ENCODE measurements around the gene KSR2.
"Not testable (repeated sequence)": the region's sequence is repeated elsewhere in the genome, so short reads cannot be mapped to it uniquely, and the experiment has no call there.

The KSR2 gene

GRCh38 chr12:117863002-117863709 lies 105.6 kb downstream of the KSR2 start:
- DNase-seq (ENCODE audit: extremely low spot score, insufficient read length, low read depth) (no peak), FAIRE-seq (no peak)

DNA sequence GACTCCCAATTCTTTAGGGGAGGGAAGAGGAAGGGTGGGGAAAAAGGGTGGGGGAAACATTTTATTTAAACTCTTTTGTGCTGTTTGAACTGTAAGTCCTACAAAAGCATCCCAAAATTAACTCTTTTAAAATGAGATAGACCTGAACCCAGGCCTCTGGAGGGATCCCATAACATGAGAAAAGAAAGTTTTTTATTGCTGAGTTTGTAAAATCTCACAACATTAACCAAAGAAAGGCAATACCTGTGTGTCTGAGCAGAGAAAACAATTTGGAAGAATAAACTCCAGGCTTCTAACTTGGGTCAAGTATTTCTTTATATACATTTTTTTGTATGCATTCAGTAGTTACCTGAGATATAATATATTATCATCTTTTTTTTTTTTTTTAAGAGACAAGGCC lies 107.1 kb downstream of the KSR2 start:
- FAIRE-seq (no peak), DNase-seq (ENCODE audit: extremely low spot score, insufficient read length, low read depth) (no peak)

DNA sequence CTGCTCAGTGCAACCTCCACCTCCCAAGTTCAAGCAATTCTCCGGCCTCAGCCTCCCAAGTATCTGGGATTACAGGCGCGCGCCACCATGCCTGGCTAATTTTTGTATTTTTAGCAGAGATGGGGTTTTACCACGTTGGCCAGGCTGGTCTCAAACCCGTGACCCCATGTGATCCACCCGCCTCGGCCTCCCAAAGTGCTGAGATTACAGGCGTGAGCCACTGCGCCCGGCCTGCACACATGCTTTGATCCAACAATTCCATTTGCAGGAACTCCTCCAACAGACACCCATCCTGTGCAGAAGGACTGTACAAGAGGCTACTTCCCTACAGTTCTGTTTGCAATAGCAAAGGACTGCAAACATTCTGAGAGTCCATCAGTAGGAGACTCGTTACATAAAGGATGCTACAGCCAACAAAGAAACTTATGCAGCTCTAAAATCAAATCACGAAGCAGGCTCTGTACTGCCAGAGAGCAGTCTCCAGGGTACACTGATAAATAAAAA lies 108.0 kb downstream of the KSR2 start:
- FAIRE-seq; DNase-seq (ENCODE audit: extremely low spot score, insufficient read length, low read depth): not testable (repeated sequence)

DNA sequence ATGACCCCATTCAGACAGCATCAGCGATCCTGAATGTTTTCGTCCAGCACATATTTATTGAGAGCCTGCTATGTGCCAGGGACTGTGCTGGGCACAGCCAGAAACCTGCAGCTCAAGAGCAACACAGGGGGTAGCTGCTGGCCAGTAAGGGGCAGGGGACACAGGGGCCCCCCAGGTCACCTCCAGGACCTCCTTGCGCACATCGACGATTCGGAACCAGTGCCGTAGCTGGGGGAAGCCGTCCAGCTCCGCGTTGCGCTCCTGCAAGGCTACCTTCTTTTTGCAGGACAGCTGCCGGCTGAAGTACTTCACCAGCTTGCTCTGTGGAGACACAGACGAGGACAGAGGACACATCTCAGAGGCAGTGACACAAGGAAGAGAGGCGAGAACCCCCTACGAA lies 108.7 kb downstream of the KSR2 start:
- FAIRE-seq (no peak), DNase-seq (ENCODE audit: extremely low spot score, insufficient read length, low read depth) (no peak)

GRCh38 chr12:117857632-117858612 lies 110.9 kb downstream of the KSR2 start:
- peak; percentile 73 for FAIRE-seq
- DNase-seq (ENCODE audit: extremely low spot score, insufficient read length, low read depth) = no peak

GRCh38 chr12:117857139-117857538 lies 111.7 kb downstream of the KSR2 start:
- DNase-seq (ENCODE audit: extremely low spot score, insufficient read length, low read depth); FAIRE-seq: not testable (repeated sequence)

- no peak for DNase-seq (ENCODE audit: extremely low spot score, insufficient read length, low read depth)
- no peak for FAIRE-seq
These were observed 113.6 kb downstream of the KSR2 start for GRCh38 chr12:117855165-117855564.

DNA sequence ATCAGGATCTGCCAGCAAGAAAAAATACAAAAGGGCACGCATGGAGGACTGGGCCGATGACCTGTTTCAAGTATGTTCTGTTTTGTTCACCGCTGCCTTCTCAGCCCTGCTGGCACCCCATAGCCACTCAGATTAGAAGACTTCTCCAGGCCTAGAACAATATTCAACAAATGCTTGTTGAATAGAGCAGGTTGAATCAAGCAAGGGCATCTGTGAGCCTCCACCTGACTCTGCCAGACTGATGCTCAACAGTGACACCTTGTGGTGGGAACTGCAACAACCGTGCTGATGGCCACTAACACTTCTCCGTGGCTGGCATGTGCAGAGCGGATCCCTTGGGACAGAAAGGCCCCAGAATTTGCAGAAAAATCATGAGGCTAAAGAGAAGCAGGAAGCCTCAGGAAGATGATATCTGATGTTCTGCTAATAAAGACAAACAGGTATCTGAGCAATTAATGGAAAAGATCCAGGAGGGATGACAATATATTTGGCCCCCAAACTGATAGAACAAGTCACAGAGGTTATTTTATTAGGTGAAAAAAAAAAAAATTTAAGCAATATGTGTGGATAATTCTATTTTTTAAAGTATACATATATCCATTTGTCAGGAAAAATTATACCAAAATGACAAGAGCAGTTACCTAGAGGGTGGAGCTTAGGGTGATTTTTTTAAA lies 114.3 kb downstream of the KSR2 start:
- DNase-seq (ENCODE audit: extremely low spot score, insufficient read length, low read depth) (no peak), FAIRE-seq (peak; percentile 65)

DNA sequence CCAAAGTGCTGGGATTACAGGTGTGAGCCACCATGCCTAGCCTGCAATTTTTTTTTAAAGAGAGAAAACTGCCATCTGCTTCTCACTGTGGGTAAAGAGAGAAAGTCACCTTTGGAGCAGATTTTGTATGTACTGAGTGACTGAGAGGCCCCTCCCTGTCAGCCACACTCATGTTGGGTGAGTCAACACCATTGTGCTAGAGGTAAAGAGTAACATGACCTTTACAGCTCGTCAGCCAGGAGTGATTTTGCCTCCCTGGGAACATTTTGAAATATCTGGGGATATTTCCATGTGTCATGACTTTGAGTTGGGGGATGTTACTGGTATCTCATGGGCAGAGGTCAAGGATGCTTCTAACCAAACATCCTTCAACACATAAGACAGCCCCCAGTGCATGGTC lies 115.2 kb downstream of the KSR2 start:
- FAIRE-seq = no peak
- DNase-seq (ENCODE audit: extremely low spot score, insufficient read length, low read depth) = no peak

DNA sequence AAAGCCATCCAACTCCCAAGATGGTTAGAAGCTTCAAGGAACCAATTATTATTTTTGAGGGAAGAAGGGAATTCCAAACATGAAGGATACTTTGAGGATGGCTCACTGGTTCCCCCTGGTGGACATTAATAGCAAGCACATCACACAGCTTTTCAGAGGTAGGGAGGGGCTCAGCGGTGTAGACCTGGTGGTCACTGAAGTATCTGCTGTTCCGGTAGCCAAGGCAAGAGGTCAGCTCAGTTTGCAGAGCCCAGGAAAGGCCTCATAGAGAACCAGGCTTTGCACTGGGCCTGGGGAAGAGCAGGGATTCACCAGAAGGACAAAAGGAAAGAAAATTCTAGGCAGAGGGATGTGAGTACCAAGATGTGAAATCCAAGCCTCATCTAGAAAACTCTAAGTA lies 118.7 kb downstream of the KSR2 start:
- FAIRE-seq = peak; percentile 81
- DNase-seq (ENCODE audit: extremely low spot score, insufficient read length, low read depth) = no peak

GRCh38 chr12:117847371-117847770 lies 121.4 kb downstream of the KSR2 start:
- DNase-seq (ENCODE audit: extremely low spot score, insufficient read length, low read depth) (no peak), FAIRE-seq (no peak)

- FAIRE-seq (no peak), DNase-seq (ENCODE audit: extremely low spot score, insufficient read length, low read depth) (no peak)
These were observed 123.4 kb downstream of the KSR2 start for GRCh38 chr12:117845271-117845904.

DNA sequence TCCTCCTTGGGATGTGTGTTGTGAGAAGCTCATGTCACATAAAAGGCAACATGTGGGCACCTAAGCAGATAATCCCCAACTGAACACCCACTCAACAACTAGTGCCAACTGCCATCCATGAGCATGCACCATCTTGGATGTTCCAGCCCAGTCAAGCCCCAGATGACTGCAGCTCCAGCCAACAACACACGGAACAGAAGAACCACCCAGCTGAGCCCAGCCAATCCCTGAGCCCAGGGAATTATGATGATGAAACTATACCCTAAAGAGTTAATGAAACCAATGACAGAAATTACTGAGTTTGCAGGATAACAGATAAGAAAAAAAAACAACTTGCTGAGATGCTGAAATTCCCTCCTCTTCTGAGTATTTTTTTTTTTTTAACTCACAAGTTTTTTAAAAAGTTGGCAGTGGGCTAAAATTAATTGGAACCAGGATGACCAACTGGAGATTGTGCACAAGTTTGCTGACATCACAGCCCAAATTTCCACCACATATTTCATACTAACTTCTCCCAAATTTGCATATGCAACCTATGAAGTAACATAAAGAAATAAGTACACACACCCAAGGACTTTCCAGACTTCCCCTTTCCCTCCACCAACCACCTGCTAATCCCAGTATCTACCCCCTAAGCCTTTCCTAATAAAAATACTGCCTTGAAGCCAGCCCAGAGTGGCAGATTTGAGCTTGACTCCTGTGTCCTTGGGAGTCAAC lies 124.5 kb downstream of the KSR2 start:
- no peak for DNase-seq (ENCODE audit: extremely low spot score, insufficient read length, low read depth)
- FAIRE-seq = no peak

- DNase-seq (ENCODE audit: extremely low spot score, insufficient read length, low read depth) = no peak
- no peak for FAIRE-seq
These were observed 126.2 kb downstream of the KSR2 start for GRCh38 chr12:117842630-117843029.

DNA sequence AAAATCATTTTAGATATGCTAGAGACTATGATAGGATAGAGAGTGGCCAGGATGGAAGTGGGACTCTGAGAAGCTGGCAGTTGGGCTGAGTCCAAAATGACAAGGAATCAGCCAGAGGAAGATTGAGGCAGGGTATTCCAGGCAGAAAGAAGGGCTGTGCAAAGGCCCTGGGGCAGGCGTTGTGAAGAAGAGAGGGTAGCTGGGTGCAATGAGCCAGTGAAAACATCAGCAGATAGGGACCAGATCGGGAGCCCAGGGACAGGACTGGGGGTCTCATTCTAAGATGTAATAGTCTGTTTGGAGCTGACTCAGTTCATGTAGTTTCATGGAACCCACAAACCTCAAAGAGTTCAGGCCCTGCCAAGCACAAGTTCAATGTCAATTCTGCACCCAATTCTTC lies 126.6 kb downstream of the KSR2 start:
- FAIRE-seq = no peak

GRCh38 chr12:117837737-117838050 lies 131.1 kb downstream of the KSR2 start:
- no peak for FAIRE-seq
- no peak for DNase-seq (ENCODE audit: extremely low spot score, insufficient read length, low read depth)

More for the DNA sequence above, 126.6 kb downstream of the KSR2 start:
- no peak for DNase-seq (ENCODE audit: extremely low spot score, insufficient read length, low read depth)

DNA sequence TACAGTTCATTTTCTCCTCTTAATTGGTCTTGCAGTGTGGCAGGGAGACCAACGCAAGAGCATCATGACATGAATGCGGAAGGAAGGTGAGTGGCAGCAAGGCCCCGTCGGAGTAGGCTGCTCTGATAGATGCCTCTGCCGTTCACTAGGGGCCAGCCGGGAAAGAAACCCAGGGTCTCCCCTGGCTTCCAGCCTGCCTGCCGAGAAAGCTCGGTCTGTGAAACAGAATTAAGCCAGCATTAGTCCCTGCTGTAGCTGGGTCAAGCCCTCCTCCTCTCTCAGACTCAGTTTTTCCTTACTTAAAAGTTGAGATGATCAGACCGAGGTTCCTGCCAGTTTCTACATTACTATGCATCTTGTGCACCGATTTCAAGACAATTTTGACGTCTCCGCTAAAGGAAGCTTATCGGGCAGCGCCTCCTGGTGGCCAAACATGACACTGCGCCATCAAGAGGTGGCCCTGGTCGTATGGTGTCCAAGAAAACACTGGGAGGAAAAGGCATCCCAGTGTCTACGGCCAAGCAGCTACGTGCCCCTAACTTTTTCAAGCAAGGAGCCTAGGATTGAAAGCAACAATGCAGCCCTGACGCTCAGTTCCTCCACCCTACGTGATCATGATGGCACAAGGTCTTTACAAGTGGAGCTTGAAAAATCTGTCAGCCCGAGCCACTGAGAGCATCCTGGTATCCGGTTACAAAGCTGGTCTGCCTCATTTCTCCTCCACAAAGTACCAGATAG lies 131.6 kb downstream of the KSR2 start:
- peak; percentile 83 for FAIRE-seq

GRCh38 chr12:117836476-117836875 lies 132.3 kb downstream of the KSR2 start:
- no peak for FAIRE-seq
- no peak for DNase-seq (ENCODE audit: extremely low spot score, insufficient read length, low read depth)

More for the DNA sequence above, 131.6 kb downstream of the KSR2 start:
- no peak for DNase-seq (ENCODE audit: extremely low spot score, insufficient read length, low read depth)

- no peak for FAIRE-seq
- DNase-seq (ENCODE audit: extremely low spot score, insufficient read length, low read depth) = no peak
These were observed 133.6 kb downstream of the KSR2 start for GRCh38 chr12:117835156-117835555.

All from GM18507 (cell line).